K562 (cell line): Measurements from ENCODE around the gene TMEM187. TPM values are rescaled to one million over a fixed set of nuclear protein-coding genes. Genes with fewer than 3 reads are reported as not detected.

Experiments used
- AFF4 ChIP-seq: sonication (generic); formaldehyde crosslinking; IDR thresholded peaks from 2 replicates; pipeline ENCODE4 v1.8.0; 2023; ENCODE audit warnings: mild to moderate bottlenecking, missing genetic modification reagents
- CHD7 ChIP-seq: fragments of 200-600 bp; sonication (generic); IDR thresholded peaks from one replicate; pipeline ENCODE4 v1.6.1; 2012; ENCODE audit warnings: mild to moderate bottlenecking, low read depth, low read length, inconsistent platforms
- E2F8 ChIP-seq: fragments of 450-650 bp; IDR thresholded peaks from 2 replicates; pipeline ENCODE4 v1.7.1; 2018; ENCODE audit warnings: mild to moderate bottlenecking, low read depth; ENCODE audit not compliant: partially characterized antibody
- MYNN ChIP-seq, 2 experiments: sonication (generic); formaldehyde crosslinking in 1 of 2; IDR thresholded peaks; 2 replicates each; pipeline versions ENCODE4 v1.5.0 to v1.6.1; 2016 to 2020; ENCODE audit warnings: antibody characterized with exemption in 1 of 2, missing genetic modification reagents in 1 of 2
- PRMT5 ChIP-seq: sonication (generic); formaldehyde crosslinking; IDR thresholded peaks from 2 replicates; pipeline ENCODE4 v1.5.0; 2020; ENCODE audit warnings: missing genetic modification reagents
- PYGO2 ChIP-seq: fragments of 450-650 bp; IDR thresholded peaks from 2 replicates; pipeline ENCODE4 v1.6.1; 2016; ENCODE audit warnings: mild to moderate bottlenecking, missing genetic modification characterization, moderate library complexity, missing compliant biosample characterization
- SRSF9 ChIP-seq: fragments of 200-400 bp; formaldehyde crosslinking; IDR thresholded peaks from 2 replicates; pipeline ENCODE4 v1.6.1; 2017; ENCODE audit warnings: low read depth, low read length, borderline replicate concordance
- ZNF77 ChIP-seq: fragments of 250-450 bp; sonication (Bioruptor Pico); IDR thresholded peaks from 2 replicates; pipeline ENCODE4 v1.5.0; 2020
- polyA plus RNA-seq, 8 experiments: library from polyadenylated mRNA; depleted of rRNA in 4 of 8; stranded (reverse) in 5 of 8; unstranded in 3 of 8; fragments of >200 nt; fragmentation: Nextera tagmentation in 2 of 8; fragmentation: Illumina TruSeq in 1 of 8; extraction: Ambion mirVana in 2 of 8; extraction: Trizol in 1 of 8; gene quantifications; 2 replicates each; pipeline versions ENCODE4 v1.2.1 to v1.2.3, GENCODE V29; 2011 to 2014; ENCODE audit warnings: inconsistent platforms in 1 of 8, missing spikeins in 1 of 8
- total RNA-seq, 7 experiments: library from RNA; depleted of rRNA in 6 of 7; stranded (reverse); fragments of >200 nt in 6 of 7; fragmentation: Illumina TruSeq in 2 of 7; extraction: Trizol in 2 of 7; gene quantifications; 2 replicates each; pipeline versions ENCODE4 v1.2.1 to v1.2.3, GENCODE V29; 2011 to 2021; ENCODE audit warnings: low replicate concordance in 1 of 7

TMEM187 gene
- total and polyA plus RNA-seq, 9 of the 15 experiments (the other 6 are each of a cell fraction or from before 2014, with no cell fraction given), result 0.13 to 6.4 (median 1.6) TPM

GRCh38 chrX:153957224-153957623 is 15.3 kb upstream of the TMEM187 start (continued):
- TF ChIP-seq CHD7, result no peak
- no peak for TF ChIP-seq PRMT5 (CRISPR knock-in tag)
- no peak for TF ChIP-seq MYNN (IDR thresholded peaks at IDR 0.05)
- TF ChIP-seq MYNN (CRISPR knock-in tag; IDR thresholded peaks at IDR 0.05), result no peak
- TF ChIP-seq E2F8, result no peak
- no peak for TF ChIP-seq SRSF9
- no peak for TF ChIP-seq ZNF77 (CRISPR knock-in tag)
- no peak for TF ChIP-seq AFF4 (CRISPR knock-in tag)
- no peak for TF ChIP-seq PYGO2
